ENCODE results near the gene PKD1L1. TPM values are rescaled to one million over a fixed set of nuclear protein-coding genes. Genes with fewer than 3 reads are reported as not detected.

PKD1L1 gene
- 1 to 10 TPM in 1 of 4 donors, under 1 TPM in 3; 0.44 to 1.1 (median 0.75) TPM for total RNA-seq

DNA sequence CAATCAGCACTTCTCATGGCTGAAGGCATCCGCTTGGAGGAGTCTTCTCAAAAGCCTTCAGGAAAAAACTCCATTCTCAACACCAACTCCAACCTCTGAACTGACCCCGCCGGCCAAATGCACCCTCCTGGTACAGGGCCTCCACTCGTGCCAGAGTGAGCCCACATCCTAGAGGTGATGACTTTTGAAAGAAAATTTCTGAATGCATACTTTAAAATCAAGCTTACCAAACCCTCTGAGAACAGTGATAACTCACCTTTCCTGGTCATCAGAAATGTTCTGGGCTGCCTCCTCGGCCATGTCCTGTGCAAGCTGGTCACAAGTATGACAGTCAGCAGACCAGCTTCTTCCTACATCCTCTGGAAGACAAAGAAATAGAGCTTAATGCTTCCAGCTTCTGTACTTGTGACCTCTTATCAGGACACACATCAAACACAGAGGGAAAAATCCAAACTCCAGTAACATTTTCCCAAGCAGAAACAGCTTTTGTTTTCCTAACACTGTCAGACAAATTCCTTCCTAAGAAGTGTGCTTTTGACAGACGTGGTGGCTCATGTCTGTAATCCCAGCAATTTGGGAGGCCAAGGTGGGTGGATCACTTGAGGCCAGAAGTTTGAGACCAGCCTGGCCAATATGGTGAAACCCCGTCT lies at the start of gene PKD1L1:
PKD1L1 (minus strand) TSS at position 326 of the 650 bp plus-strand sequence; CDS start at position 300, 26 bp downstream.
- TF ChIP-seq CTCF (IDR thresholded peaks at IDR 0.05; ENCODE audit: low read depth) = no peak

- no peak for TF ChIP-seq CTCF (IDR thresholded peaks at IDR 0.05; ENCODE audit: low read depth)
These were observed 44.2 kb upstream of the PKD1L1 start for GRCh38 chr7:47992446-47992845.

DNA sequence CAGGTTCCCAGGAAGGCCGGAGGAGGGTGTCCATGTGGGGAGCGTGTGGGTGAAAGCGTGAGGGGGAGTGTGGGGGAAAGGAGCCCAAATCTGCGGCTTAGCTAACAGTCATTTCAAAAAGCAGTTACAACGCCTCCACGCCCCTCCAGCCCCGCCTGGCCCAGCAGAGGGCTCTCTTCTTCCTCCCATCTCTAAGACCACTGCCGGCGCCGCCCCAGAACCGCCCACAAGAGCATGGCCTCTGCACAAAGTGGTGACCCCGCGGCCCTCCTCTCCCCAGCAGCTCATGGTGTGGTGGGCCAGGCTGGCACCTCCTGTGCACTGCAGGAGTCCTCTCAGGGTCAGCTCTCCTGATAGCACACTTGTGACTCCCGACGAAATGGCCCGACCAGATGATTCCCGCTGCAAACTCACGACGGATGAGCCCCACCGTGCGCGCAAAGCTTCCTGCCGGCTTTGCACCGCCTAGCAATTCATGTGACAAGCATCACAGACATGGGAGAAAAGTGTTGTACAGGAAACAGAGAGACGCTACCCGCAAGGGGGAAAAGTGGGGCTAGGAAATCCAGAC lies 43.6 kb upstream of the PKD1L1 start:
- TF ChIP-seq CTCF (IDR thresholded peaks at IDR 0.05; ENCODE audit: low read depth) = no peak

- TF ChIP-seq CTCF (IDR thresholded peaks at IDR 0.05; ENCODE audit: low read depth) = no peak
These were observed 43.0 kb upstream of the PKD1L1 start for GRCh38 chr7:47991270-47991669.

DNA sequence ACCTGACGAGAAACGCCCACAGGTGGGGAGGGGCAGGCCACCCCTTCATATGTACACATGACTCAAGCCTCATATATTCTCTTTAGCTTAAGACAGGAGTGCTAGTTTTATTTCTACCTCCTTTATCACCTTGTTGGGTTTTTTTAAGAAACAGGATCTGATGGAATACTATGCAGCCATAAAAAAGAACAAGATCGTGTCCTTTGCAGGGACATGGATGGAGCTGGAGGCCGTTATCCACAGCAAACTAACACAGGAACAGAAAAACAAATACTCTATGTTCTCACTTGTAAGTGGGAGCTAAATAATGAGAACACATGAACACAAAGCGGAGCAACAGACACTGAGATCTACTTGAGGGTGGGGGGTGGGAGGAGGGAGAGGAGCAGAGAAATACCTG lies 42.3 kb upstream of the PKD1L1 start:
- TF ChIP-seq CTCF (IDR thresholded peaks at IDR 0.05; ENCODE audit: low read depth) = no peak

DNA sequence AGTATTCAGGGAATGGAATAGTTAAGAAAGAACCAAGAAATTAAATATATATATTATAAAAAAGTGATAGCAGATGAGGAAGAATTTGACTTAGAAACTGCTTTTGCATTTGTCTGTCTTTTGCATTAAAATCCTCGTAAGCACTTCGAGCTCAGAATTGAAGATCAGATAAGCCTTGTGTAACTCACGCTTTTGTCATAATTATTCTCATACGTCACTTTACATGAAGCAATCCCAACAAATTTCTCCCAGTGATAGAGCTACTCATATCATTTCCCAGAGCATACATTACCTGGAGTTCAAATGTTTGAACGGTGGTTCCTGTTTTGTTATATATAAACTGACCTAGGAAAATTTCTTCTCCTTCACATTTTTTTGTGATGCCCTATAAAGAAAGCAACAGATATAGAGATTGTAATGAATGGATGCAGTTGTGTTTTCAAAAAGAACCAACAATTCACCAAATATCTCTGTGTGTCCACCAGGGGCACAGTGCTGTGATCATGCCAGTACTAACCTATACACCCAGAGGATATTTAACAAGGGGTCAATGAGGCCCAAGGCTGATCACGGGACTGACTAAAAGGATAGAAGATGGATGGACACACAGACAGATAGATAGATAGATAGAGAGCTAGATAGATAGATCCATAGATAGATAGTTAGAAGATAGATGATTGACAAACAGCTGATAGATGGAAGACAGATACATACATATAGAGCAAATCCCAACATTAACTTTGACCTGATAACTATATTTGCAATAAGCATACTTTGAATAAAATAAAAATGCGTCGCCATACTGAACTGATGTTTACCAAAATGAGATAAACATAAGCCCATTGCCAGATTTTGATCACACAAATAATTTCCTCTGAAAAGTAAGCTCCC lies 40.5 kb upstream of the PKD1L1 start:
- TF ChIP-seq CTCF (IDR thresholded peaks at IDR 0.05; ENCODE audit: low read depth) = no peak

DNA sequence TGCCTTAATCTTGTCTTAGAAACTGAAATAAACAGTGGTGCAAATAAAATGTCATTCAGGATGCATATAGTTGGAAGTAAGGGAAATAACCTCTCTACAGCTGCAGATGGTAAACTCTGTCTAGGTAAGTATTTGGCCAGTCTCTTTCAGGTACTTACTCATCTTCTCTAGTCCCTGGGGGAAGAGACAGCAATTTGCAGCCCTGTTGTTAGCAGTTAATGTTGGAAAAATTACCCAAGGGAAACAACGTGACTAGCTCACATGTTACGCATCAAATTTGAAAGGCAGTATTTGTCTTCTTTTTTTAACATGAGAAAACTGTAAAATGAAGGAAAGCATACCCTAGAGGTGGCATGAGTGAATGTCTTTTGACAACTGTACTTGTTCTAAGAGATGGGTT lies 34.3 kb upstream of the PKD1L1 start:
- no peak for TF ChIP-seq CTCF (IDR thresholded peaks at IDR 0.05; ENCODE audit: low read depth)

All from subcutaneous adipose tissue (tissue), 4 donors.